ENCODE data around the gene TMEM200A. TPM values are rescaled to one million over a fixed set of nuclear protein-coding genes. Genes with fewer than 3 reads are reported as not detected.
"Not testable (repeated sequence)": the region's sequence is repeated elsewhere in the genome, so short reads cannot be mapped to it uniquely, and the experiment has no call there.

The TMEM200A gene
- total RNA-seq, 4 donors from 2014 or later, result 2.5 to 8.7 (median 5.2) TPM

GRCh38 chr6:130337534-130337933 is 28.3 kb upstream of the TMEM200A start:
- DNase-seq, result peak in 1 of 3 donors; percentile 55
- Histone ChIP-seq H3K36me3 (no peaks in the 10 kb centered on the region), H3K27ac (no peak overlapping the region), H3K4me3 (no peak overlapping the region), H3K9me3 (no peaks in the 10 kb centered on the region), H3K4me1 (no peaks in the 10 kb centered on the region), H3K27me3 (no peaks in the 10 kb centered on the region)
- TF ChIP-seq, protein P1, sequence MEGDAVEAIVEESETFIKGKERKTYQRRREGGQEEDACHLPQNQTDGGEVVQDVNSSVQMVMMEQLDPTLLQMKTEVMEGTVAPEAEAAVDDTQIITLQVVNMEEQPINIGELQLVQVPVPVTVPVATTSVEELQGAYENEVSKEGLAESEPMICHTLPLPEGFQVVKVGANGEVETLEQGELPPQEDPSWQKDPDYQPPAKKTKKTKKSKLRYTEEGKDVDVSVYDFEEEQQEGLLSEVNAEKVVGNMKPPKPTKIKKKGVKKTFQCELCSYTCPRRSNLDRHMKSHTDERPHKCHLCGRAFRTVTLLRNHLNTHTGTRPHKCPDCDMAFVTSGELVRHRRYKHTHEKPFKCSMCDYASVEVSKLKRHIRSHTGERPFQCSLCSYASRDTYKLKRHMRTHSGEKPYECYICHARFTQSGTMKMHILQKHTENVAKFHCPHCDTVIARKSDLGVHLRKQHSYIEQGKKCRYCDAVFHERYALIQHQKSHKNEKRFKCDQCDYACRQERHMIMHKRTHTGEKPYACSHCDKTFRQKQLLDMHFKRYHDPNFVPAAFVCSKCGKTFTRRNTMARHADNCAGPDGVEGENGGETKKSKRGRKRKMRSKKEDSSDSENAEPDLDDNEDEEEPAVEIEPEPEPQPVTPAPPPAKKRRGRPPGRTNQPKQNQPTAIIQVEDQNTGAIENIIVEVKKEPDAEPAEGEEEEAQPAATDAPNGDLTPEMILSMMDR (IDR thresholded peaks at IDR 0.05), result no peak

DNA sequence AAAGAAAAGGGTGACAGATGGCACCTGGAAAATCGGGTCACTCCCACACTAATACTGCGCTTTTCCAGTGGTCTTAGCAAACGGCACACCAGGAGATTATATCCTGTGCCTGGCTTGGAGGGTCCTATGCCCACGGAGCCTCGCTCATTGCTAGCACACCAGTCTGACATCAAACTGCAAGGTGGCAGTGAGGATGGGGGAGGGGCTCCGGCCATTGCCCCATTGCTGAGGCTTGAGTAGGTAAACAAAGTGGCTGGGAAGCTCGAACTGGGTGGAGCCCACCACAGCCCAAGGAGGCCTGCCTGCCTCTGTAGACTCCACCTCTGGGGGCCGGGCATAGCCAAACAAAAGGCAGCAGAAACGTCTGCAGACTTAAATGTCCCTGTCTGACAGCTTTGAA is 19.5 kb upstream of the TMEM200A start:
- H3K36me3 ChIP-seq, H3K4me3 ChIP-seq, H3K27me3 ChIP-seq, H3K27ac ChIP-seq, H3K9me3 ChIP-seq, DNase-seq, H3K4me1 ChIP-seq: not testable (repeated sequence)

GRCh38 chr6:130354322-130354721 is 11.5 kb upstream of the TMEM200A start:
- H3K27ac ChIP-seq, result no peak overlapping the region
- no peak for DNase-seq
- H3K4me1 ChIP-seq, result no peaks in the 10 kb centered on the region

GRCh38 chr6:130355572-130355971 is 10.2 kb upstream of the TMEM200A start:
- H3K4me3 ChIP-seq, result no peak overlapping the region

More at GRCh38 chr6:130354322-130354721, 11.5 kb upstream of the TMEM200A start:
- no peak for TF ChIP-seq POLR2A (IDR thresholded peaks at IDR 0.05)
- TF ChIP-seq, protein P1 (IDR thresholded peaks at IDR 0.05), result no peak
- H3K4me3 ChIP-seq, result no peak overlapping the region
- no peaks in the 10 kb centered on the region for H3K36me3 ChIP-seq
- H3K9me3 ChIP-seq, result no peaks in the 10 kb centered on the region
- no peaks in the 10 kb centered on the region for H3K27me3 ChIP-seq

DNA sequence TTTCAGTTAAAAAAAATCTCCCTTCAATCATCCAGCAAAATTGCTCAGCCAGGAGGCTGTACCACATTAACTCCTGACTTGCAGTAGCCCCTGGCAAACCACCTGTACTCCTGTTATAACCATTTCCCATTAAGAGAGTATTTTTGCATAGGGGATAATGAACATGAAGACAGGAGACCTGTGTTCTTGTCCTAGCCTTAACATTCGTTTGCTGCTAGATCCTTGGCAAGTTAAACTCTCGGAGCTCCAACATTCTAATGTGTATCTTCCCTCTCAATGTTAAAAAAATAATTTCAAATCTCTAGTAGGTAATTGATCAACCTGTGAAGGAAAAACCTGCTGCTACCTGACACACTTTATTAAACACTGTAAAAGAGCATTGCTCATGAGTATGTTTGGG is 8.4 kb upstream of the TMEM200A start:
- H3K9me3 ChIP-seq, result no peaks in the 10 kb centered on the region
- no peak for DNase-seq
- no peak for TF ChIP-seq POLR2A (IDR thresholded peaks at IDR 0.05)
- TF ChIP-seq, protein P1 (IDR thresholded peaks at IDR 0.05), result no peak
- no peaks in the 10 kb centered on the region for H3K4me1 ChIP-seq
- no peaks in the 10 kb centered on the region for H3K36me3 ChIP-seq
- H3K4me3 ChIP-seq, result no peak overlapping the region
- no peak overlapping the region for H3K27ac ChIP-seq
- no peaks in the 10 kb centered on the region for H3K27me3 ChIP-seq

More at GRCh38 chr6:130355572-130355971, 10.2 kb upstream of the TMEM200A start:
- H3K36me3 ChIP-seq, result no peaks in the 10 kb centered on the region
- no peak overlapping the region for H3K27ac ChIP-seq
- H3K9me3 ChIP-seq, result no peaks in the 10 kb centered on the region
- TF ChIP-seq, protein P1 (IDR thresholded peaks at IDR 0.05), result no peak
- no peak for TF ChIP-seq POLR2A (IDR thresholded peaks at IDR 0.05)
- no peaks in the 10 kb centered on the region for H3K27me3 ChIP-seq
- H3K4me1 ChIP-seq, result no peaks in the 10 kb centered on the region
- DNase-seq, result no peak

DNA sequence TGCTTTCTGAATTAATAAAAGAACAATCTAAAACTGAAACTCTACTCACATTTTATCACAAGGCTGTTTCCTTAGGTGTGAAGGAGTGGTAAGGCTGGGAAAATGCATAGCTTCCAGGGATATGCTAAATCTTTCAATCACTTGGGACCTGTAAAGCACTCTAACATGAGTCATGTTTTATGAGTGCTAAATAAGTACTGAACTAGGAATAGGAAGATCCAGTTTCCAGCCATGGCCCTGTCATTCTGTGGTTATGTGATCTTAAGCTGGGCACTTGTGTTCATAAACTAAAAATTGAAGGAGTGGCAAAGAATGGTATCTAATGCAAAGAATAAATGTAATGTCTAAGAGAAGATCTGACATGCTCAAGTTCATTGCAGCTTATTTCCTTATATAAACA is 6.1 kb upstream of the TMEM200A start:
- Histone ChIP-seq H3K36me3 (no peaks in the 10 kb centered on the region), H3K4me1 (no peaks in the 10 kb centered on the region), H3K4me3 (no peak overlapping the region), H3K27ac (no peak overlapping the region), H3K9me3 (no peaks in the 10 kb centered on the region), H3K27me3 (no peaks in the 10 kb centered on the region)
- TF ChIP-seq, protein P1 (IDR thresholded peaks at IDR 0.05), result no peak
- no peak for TF ChIP-seq POLR2A (IDR thresholded peaks at IDR 0.05)
- no peak for DNase-seq
